Mucosa of rectum (tissue), 2 donors: ENCODE data around the gene CHCHD6.

Experiments used
- H3K27ac ChIP-seq, 2 donors: one replicate each; pipeline ENCODE4 v1.7.0; 2013; ENCODE audit warnings: inconsistent platforms in 2 of 2, low read depth in 2 of 2, low read length in 2 of 2
- H3K27me3 ChIP-seq, 2 donors: one replicate each; pipeline ENCODE4 v1.7.0; 2013; ENCODE audit warnings: low read length in 2 of 2; ENCODE audit not compliant: control insufficient read depth in 2 of 2, insufficient read depth in 2 of 2
- H3K36me3 ChIP-seq, 2 donors: one replicate each; pipeline ENCODE4 v1.7.0; 2013; ENCODE audit warnings: low read length in 2 of 2; ENCODE audit not compliant: control insufficient read depth in 2 of 2, insufficient read depth in 2 of 2
- H3K4me1 ChIP-seq, 2 donors: one replicate each; pipeline ENCODE4 v1.7.0; 2013; ENCODE audit warnings: low read length in 2 of 2, mild to moderate bottlenecking in 1 of 2; ENCODE audit not compliant: control insufficient read depth in 2 of 2, insufficient read depth in 2 of 2
- H3K4me3 ChIP-seq, 2 donors: one replicate each; pipeline ENCODE4 v1.7.0; 2013; ENCODE audit warnings: low read length in 2 of 2
- H3K9ac ChIP-seq, 2 donors: one replicate each; pipeline ENCODE4 v1.7.0; 2013; ENCODE audit warnings: low read length in 2 of 2, low read depth in 1 of 2, mild to moderate bottlenecking in 1 of 2
- H3K9me3 ChIP-seq, 2 donors: one replicate each; pipeline ENCODE4 v1.7.0; 2013; ENCODE audit warnings: low read length in 2 of 2; ENCODE audit not compliant: control insufficient read depth in 2 of 2
- donor health status: healthy.
- donor health status: Normal muscosa, but diverticular disease.

CHCHD6 gene

DNA sequence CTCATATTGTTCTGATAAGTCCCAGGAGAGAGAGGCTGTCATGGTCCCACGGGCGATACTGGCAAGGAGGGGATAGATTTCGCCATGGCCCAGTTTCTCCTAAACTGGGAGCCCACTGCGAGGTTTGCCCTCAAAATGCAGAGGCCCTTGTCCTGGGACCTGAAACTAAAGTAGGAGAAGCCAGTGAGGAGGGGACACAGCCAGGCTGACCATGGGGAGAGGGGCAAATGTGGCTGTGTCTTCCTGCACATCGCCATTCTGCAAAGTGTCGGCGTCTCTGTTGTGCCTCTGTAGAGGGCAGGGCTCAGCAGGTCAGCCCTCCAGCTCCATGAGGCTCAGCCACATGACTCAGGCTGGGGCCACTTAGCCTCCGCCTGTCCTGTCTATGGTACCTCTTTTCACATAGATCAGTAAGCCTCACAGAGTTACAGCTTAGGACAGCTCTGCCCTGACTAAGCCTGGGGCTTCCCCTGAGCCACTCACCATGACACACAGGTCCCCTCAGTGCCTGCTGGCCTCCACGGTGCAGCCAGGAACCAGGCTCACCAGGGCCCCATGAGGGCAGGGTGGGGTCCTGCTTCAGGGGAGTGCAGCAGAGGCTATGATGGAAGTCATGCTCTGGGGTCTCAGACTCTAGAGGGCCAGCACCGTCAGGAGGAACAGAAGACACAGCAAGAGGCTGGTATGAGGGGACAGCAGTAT, 250.3 kb downstream of the CHCHD6 start:
- no peak overlapping the region for H3K27ac ChIP-seq

DNA sequence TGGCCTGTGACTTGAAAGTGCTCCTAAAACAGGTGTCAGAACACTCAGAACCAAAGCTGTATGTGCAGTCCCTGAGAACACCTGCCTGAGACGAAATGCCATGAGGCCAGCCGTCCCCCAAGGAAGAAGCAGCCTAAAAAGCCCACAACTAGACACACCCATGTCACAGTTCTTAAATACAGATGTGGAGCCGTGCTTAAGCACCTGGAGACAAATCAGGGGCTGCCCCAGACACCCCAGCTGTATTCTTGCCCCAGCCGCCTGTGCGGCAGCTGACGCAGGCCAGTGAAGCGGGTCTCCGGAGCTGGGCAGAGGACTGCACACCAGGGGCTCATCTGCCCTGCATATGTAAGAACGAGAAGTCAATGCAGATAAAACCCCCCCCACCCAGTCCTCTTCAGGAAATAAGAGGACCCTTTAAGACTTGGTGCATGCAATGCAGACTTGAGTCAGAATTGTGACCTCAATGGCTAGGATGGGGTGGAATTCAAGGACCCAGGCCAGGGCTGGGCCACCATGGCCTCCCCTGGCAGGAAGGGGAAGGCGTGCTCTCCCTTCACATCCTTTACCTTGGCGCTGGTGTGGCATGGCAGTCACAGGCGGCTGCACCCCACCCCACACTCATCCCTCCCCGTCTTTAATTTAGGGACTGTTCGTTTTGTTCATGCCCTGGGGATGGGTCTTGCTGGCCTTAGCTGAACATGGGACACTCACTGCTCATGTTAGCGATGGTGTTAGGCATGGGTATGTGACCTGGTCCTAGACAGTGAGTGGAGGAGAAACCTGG, 251.2 kb downstream of the CHCHD6 start:
- Histone ChIP-seq H3K9ac (no peak overlapping the region), H3K4me3 (no peak overlapping the region), H3K27ac (no peak overlapping the region), H3K36me3 (no peaks in the 10 kb centered on the region), H3K27me3 (no peaks in the 10 kb centered on the region), H3K9me3 (no peaks in the 10 kb centered on the region), H3K4me1 (no peaks in the 10 kb centered on the region)

More for the DNA sequence above, 250.3 kb downstream of the CHCHD6 start:
- no peak overlapping the region for H3K4me3 ChIP-seq
- no peaks in the 10 kb centered on the region for H3K4me1 ChIP-seq
- H3K27me3 ChIP-seq, result no peaks in the 10 kb centered on the region
- no peaks in the 10 kb centered on the region for H3K9me3 ChIP-seq
- H3K9ac ChIP-seq, result no peak overlapping the region
- no peaks in the 10 kb centered on the region for H3K36me3 ChIP-seq

DNA sequence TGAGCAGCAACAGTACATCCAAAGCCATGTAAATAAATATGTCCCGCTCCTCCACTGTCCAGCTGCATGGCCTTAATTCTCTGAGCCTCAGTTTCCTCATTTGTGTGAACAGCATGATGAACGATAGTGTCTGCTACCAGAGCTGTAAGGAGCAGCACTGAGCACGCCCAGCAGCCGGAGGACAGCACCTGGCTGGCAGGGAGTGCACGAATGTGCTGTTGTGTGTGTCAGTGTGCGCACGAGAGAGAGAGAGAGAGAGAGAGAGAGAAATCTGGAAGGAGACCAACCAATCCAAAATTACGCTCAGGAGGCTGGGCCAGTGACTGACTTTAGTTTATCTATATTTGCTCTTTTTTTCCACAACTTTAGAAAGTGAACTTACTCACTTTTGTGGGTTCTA, 252.3 kb downstream of the CHCHD6 start:
- H3K9ac ChIP-seq, result no peak overlapping the region
- H3K9me3 ChIP-seq, result no peaks in the 10 kb centered on the region
- H3K4me1 ChIP-seq, result peaks cover 0 to 5% of the 10 kb centered on the region in 2 donors
- H3K27me3 ChIP-seq, result no peaks in the 10 kb centered on the region
- no peak overlapping the region for H3K27ac ChIP-seq
- H3K36me3 ChIP-seq, result no peaks in the 10 kb centered on the region
- no peak overlapping the region for H3K4me3 ChIP-seq

DNA sequence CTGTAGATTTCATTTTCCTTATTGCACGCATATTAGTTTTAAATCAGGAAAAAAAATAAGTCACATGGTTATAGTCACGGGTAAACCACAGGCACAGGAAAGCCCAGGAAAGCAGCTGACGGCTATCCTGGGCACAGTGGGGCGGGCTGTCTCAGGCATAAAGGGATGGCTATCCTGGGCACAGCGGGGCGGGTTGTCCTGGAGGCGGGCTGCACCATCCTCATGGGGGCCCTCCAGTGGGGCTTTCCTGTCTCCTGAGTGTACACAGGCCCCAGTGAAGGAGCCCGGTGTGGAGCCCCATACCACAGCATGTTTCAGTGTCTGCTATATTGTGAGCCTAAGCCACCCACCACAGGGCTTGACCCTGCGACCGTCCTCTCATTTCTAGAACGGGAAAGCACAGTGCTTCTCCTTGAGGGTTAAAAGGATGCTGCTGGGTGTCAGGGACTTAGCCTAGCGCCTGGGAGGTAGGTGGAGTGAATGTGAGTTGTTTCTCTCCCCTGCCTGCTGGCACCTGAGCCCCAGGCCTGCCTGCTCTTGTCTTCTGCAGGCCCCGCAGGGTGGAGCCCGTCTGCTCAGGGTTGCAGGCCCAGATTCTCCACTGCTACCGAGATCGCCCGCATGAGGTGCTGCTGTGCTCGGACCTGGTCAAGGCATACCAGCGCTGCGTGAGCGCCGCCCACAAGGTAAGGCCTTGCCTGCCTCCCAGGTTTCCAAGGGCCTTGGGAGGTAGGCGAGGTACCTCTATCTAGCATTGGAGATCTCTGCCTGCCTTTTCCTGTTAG, 253.0 kb downstream of the CHCHD6 start:
- no peaks in the 10 kb centered on the region for H3K9me3 ChIP-seq
- no peaks in the 10 kb centered on the region for H3K36me3 ChIP-seq
- H3K9ac ChIP-seq, result no peak overlapping the region
- peaks cover 0 to 11% of the 10 kb centered on the region in 2 donors for H3K4me1 ChIP-seq
- no peak overlapping the region for H3K4me3 ChIP-seq
- H3K27ac ChIP-seq, result no peak overlapping the region
- no peaks in the 10 kb centered on the region for H3K27me3 ChIP-seq

DNA sequence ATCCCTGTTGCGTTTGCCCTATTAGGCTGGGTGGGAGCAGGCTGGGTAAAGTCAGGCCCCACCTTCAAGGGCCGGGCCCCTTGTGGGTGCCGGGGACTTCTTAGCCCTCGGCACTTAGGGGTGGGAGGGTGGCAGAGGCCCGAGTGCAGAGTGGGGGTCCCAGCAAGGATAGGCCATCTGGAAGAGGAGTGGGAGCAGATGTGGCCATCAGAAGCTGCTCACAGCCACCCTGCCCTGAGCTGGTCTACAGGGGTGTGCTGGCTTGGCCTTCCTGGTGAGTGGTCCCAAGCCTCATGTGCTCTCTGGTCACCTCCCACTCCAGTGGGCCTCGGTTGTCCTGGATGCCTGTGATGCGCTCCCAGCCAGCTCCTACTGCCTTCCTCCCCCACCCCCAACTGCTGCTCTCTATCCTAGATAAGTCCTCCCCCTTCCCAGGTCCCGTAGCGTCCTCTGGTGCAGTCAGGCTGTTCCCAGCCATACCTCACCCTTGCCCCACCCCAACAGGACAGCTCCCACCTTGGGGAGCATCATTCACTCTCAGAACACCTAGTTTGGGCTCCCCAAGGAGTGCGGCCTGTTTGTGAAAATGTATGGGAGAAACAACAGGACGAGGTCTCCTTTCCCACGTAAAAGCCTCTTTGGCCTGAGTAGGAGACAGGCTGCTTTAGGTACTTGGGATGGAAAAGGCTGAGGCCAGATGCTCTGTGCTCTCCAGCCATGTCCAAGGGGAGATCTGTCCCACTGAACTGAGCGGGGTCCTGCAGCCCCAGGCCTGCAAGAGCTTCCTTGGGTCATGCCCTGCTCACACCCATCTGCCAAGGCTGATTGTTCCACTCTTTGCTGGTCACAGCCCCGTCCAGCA, 254.0 kb downstream of the CHCHD6 start:
- H3K4me3 ChIP-seq, result no peak overlapping the region
- no peaks in the 10 kb centered on the region for H3K36me3 ChIP-seq
- peaks cover 0 to 11% of the 10 kb centered on the region in 2 donors for H3K4me1 ChIP-seq
- no peaks in the 10 kb centered on the region for H3K27me3 ChIP-seq
- no peaks in the 10 kb centered on the region for H3K9me3 ChIP-seq
- H3K9ac ChIP-seq, result no peak overlapping the region
- no peak overlapping the region for H3K27ac ChIP-seq

DNA sequence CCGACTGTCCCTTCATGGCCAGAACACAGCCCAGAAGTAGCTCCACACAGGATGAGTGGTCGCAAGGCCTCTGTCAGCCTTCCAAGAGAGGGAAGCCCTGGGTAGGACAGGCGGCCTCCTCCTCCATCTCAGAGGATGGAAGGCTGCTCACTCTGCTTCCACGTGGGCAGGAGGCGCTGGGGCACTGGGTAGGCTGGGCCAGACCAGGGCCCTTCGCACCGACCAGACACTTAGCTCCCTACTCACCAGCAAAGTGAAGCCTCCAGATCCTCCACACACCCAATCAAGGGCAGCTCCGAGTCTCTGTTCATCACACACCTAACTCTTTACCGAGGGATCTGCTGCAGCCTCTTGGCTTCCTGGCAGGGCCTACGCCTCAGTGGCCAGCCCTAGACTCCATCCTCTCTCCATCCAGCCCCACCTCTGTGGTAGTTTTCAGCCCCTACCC, 254.6 kb downstream of the CHCHD6 start:
- Histone ChIP-seq H3K36me3 (no peaks in the 10 kb centered on the region), H3K4me1 (peaks cover 0 to 11% of the 10 kb centered on the region in 2 donors), H3K9me3 (no peaks in the 10 kb centered on the region), H3K27me3 (no peaks in the 10 kb centered on the region), H3K4me3 (no peak overlapping the region), H3K27ac (no peak overlapping the region), H3K9ac (no peak overlapping the region)

DNA sequence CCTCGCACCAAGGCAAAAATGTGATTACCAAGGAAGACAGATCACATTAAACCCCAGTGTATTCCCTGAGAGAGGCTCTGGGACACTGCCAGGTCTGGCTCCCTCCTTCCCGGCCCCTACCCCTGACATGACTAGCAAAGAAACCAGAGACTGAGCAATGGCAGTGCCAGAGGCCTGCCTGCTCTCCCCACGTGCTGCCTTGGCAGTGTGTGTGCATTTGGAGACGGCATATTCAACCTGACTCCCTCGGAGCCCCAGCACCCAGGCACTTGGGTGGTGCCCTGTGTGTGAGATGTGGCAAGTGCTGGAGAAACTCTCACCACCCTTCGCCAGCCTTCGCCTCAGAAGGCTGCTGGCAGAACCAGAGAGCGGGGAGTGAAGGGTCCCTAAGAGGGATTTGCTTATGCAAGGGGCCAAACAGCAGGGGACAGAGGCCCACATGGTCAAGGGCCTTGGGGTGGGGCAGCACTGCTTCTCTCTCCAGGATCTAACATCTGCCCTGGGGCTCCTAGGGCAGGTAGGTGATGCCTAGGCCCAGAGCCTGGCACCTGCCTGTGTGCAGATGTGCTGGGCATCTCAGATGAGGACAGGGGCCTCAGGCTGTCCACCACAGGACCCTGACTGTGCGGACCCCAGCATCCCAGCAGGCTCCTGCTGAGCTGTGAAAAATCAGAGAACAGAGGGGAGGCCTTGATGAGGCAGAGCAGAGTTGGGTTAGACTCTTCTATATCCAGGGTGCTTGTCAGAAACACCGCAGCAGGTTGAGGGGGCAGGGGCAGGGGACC, 255.3 kb downstream of the CHCHD6 start:
- H3K9me3 ChIP-seq, result no peaks in the 10 kb centered on the region
- no peak overlapping the region for H3K4me3 ChIP-seq
- H3K36me3 ChIP-seq, result no peaks in the 10 kb centered on the region
- no peaks in the 10 kb centered on the region for H3K27me3 ChIP-seq
- H3K9ac ChIP-seq, result no peak overlapping the region
- H3K27ac ChIP-seq, result no peak overlapping the region
- peaks cover 0 to 11% of the 10 kb centered on the region in 2 donors for H3K4me1 ChIP-seq

DNA sequence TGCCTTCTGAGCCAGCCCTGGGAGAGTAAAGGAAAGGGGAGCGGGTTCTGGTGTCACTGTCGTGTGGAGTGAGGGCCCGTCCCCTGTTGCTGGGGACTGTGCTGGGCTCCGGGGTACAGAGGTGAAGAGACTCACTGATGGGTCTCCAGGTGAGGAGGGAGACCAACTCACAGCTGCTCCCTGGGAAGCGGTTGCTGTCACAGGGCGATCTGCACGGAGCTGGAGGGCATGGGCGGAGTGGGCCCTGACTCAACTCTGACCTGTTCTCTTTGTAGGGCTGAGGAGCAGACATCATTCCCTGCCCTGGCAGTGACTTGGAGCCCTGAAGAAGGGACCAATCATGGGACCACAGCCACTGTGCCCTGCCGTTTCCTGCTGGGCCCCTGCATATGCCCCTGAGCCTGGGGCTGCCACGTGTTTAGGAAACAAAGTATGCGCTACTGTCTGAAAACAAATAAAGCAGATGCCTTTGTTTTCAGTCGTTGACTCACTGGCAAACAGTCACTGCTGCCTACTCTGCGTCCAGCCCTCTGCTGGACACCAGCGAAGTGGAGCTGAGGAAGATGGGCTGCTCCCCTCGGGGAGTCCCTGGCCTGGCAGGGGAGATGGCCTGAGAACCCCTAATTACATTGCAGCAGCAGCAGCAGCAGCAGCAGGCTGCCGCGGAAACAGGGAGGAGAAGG, 256.0 kb downstream of the CHCHD6 start:
- H3K9me3 ChIP-seq, result no peaks in the 10 kb centered on the region
- no peaks in the 10 kb centered on the region for H3K27me3 ChIP-seq
- no peak overlapping the region for H3K4me3 ChIP-seq
- H3K9ac ChIP-seq, result no peak overlapping the region
- H3K27ac ChIP-seq, result no peak overlapping the region
- peaks cover 0 to 11% of the 10 kb centered on the region in 2 donors for H3K4me1 ChIP-seq
- no peaks in the 10 kb centered on the region for H3K36me3 ChIP-seq

DNA sequence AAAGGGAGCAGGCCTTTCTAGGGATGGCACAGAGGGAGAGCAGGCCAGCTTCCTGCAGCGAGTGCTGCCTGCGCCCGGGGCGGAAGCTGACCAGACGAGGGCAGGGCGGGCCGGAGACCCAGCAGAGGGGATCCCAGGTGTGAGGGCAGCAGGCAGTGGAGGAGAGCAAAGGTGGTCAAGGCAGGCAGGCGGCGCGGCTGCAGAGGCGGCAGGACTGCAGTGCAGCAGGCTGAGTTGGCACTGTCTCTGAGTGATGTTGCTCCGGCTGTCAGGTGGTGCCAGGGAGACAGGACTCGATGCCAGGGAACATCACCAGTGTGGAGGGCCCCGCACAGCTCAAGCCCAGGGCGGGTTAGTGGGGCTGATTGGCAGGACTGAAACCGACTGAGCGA, 256.6 kb downstream of the CHCHD6 start:
- Histone ChIP-seq H3K9ac (no peak overlapping the region), H3K27ac (no peak overlapping the region), H3K27me3 (no peaks in the 10 kb centered on the region), H3K4me1 (peaks cover 0 to 11% of the 10 kb centered on the region in 2 donors), H3K9me3 (no peaks in the 10 kb centered on the region), H3K4me3 (no peak overlapping the region), H3K36me3 (no peaks in the 10 kb centered on the region)
